ENCODE measurements around the gene PRPF19.

- no peak for TF ChIP-seq CTCF (IDR thresholded peaks at IDR 0.05 in 2 of 3, conservative IDR thresholded peaks at IDR 0.05 in 1 of 3; ENCODE audit: control insufficient read depth in 2 of 3, extremely low read depth in 1 of 3, insufficient read depth in 1 of 3, low read depth in 3 of 3, low read length in 3 of 3)
- TF ChIP-seq MAX (IDR thresholded peaks at IDR 0.05; ENCODE audit: low read depth, low read length), result no peak
- TF ChIP-seq USF1 (IDR thresholded peaks at IDR 0.05; ENCODE audit: borderline replicate concordance, extremely low read length, insufficient read depth, low read depth, low read length), result no peak
- no peak for TF ChIP-seq YY1 (IDR thresholded peaks at IDR 0.05; ENCODE audit: low read depth, low read length)
- TF ChIP-seq RB1 (IDR thresholded peaks at IDR 0.05; ENCODE audit: borderline replicate concordance), result no peak
Measured at GRCh38 chr11:60879971-60880588, 26.3 kb downstream of the PRPF19 start.

All from GM12878 (cell line).